GM18508 (cell line): ENCODE results near the gene SMIM33.
"Not testable (repeated sequence)": the region's sequence is repeated elsewhere in the genome, so short reads cannot be mapped to it uniquely, and the experiment has no call there.

ENCODE experiments used
- ATAC-seq: cut with Tn5 transposase; IDR thresholded peaks from one replicate; pipeline ENCODE4 v1.9.1; 2021; ENCODE audit warnings: moderate number of reproducible peaks; ENCODE audit not compliant: insufficient read depth, unreplicated experiment

SMIM33 gene

GRCh38 chr5:139470821-139471300 lies at the start of gene SMIM33:
Gene SMIM33, plus strand, starts transcription at chr5:139471004. Its CDS starts 118 bp downstream, at chr5:139471122.
- ATAC-seq, result no peak

- no peak for ATAC-seq
Observed at GRCh38 chr5:139422307-139422893, 48.4 kb upstream of the SMIM33 start.

- no peak for ATAC-seq
Observed at GRCh38 chr5:139425497-139425896, 45.3 kb upstream of the SMIM33 start.

- ATAC-seq, result no peak
Observed at GRCh38 chr5:139426203-139426885, 44.5 kb upstream of the SMIM33 start.

- no peak for ATAC-seq
Observed at GRCh38 chr5:139430015-139430414, 40.8 kb upstream of the SMIM33 start.

- ATAC-seq, result no peak
Observed at GRCh38 chr5:139431706-139432105, 39.1 kb upstream of the SMIM33 start.

- ATAC-seq, result no peak
Observed at GRCh38 chr5:139435676-139436075, 35.1 kb upstream of the SMIM33 start.

- ATAC-seq, result no peak
Observed at GRCh38 chr5:139438707-139439012, 32.1 kb upstream of the SMIM33 start.

- no peak for ATAC-seq
Observed at GRCh38 chr5:139439013-139439903, 31.5 kb upstream of the SMIM33 start, which contains the start of gene DNAJC18. Gene DNAJC18, minus strand, starts transcription at chr5:139439525. Its CDS starts 80 bp downstream, at chr5:139439445.

- ATAC-seq, result not testable (repeated sequence)
Observed at GRCh38 chr5:139440416-139440815, 30.4 kb upstream of the SMIM33 start.

GRCh38 chr5:139443831-139444453 lies 26.9 kb upstream of the SMIM33 start:
- ATAC-seq, result no peak

- ATAC-seq, result no peak
Observed at GRCh38 chr5:139445325-139446170, 25.3 kb upstream of the SMIM33 start.

- ATAC-seq, result peak; percentile 57
Observed at GRCh38 chr5:139446956-139447779, 23.6 kb upstream of the SMIM33 start.

GRCh38 chr5:139451176-139451575 lies 19.6 kb upstream of the SMIM33 start:
- no peak for ATAC-seq

- ATAC-seq, result no peak
Observed at GRCh38 chr5:139451878-139452660, 18.7 kb upstream of the SMIM33 start.

- ATAC-seq, result no peak
Observed at GRCh38 chr5:139453683-139454567, 16.9 kb upstream of the SMIM33 start.
